Astrocyte of the cerebellum (primary cell): ENCODE data around the gene ASB10.

Experiments used
- DNase-seq: peaks from one replicate; pipeline ENCODE4 v3.0.0-alpha.2; 2011; ENCODE audit warnings: low read depth
- H3K4me3 ChIP-seq: 2 replicates; pipeline ENCODE4 v1.5.1; 2011; ENCODE audit warnings: mild to moderate bottlenecking, low read depth, low read length, moderate library complexity
- CTCF ChIP-seq: IDR thresholded peaks from 2 replicates; pipeline ENCODE4 v1.5.1; 2012; ENCODE audit warnings: low read length, low read depth, moderate library complexity, mild to moderate bottlenecking; ENCODE audit errors: missing control alignments
- in situ Hi-C: cut with HindIII; loops from 2 replicates; pipeline ENCODE4 v1.10.0; 2017; ENCODE audit warnings: low sequenced_read_pairs

The ASB10 gene

DNA sequence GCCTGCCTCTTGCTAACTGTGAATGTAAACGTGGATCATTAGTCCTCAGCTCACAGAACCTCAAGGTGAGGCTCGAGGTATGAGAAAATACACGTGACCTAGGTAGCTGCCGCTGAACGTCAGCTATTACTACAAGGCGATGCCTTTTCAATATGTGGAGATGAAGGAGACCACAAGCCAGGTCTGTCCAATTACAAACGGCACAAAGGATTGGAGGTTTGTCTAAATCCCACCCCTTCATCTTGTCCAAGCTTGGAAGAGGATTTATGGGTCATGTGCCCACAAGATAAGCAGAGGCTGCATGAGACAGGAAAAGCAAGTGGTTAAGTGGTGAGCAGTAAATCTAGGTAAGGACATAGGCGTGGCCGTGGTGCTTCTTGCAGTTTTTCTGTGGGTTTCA lies 19.9 kb upstream of the ASB10 start:
- in situ Hi-C loops = loop anchor here (5.0 kb wide), 1 partner anchor 40 kb away; the partner anchor contains the start of gene GBX1
- TF ChIP-seq CTCF = no peak
- no peak overlapping the region for H3K4me3 ChIP-seq
- DNase-seq = no peak

DNA sequence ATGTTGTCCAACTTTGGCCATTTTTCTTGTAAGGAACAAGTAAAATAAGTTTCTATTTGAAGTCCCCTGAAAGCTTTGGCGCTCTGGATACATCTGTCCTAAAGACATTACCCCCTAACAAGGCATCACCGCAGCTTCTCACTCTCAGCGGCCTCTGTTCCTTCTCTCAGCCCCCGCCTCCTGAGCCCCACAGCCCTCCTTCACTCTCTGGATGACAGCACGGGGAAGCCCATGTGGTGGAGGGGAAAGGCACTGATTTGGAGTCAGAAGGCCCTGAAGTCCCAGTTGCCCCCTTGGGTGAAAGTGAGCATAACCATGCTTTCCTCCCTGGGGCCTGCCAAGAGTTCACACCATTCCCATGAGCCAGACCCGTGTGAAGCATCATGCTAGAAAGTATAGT lies 18.7 kb upstream of the ASB10 start:
- TF ChIP-seq CTCF = no peak
- H3K4me3 ChIP-seq = no peak overlapping the region
- in situ Hi-C loops = loop anchor here (5.0 kb wide), 1 partner anchor 38 kb away; the partner anchor contains the start of gene GBX1
- DNase-seq = no peak

DNA sequence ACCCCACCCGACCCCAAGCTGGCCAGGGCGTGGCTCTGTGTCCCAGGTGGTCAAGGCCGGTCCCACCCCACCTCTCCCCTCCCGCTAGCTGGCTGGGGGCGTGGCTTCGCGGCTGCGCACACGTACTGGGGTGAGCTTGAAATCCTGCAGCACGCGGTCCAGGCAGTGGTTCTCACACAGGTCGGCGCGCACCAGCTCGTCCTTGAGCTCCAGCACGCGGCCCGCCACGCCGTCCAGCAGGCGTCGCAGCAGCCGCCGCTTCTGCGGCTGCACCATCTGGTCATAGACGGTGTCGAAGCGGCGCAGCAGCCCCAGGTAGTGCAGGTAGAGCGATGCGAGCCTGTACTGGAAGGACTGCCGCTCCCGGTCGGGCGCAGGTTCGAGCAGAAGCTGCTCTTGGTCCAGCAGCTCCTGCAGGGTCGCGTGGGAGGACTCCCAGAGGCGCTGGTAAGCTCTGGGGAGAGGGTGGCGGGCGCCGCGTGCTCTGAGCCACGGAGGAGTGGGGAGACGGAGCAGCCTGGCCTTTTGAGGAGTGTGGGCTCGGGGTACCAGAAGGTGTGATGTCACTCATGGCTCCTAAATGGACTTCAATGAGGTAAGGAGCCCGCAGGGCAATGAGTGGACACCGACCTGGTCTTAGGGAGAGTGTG lies 17.5 kb upstream of the ASB10 start:
- no peak overlapping the region for H3K4me3 ChIP-seq
- DNase-seq = no peak
- in situ Hi-C loops = loop anchor here (5.0 kb wide), 1 partner anchor 37 kb away; the partner anchor contains the start of gene GBX1
- TF ChIP-seq CTCF = no peak

GRCh38 chr7:151202836-151203235 lies 15.8 kb upstream of the ASB10 start:
- no peak for TF ChIP-seq CTCF
- in situ Hi-C loops = no loop called here
- no peak overlapping the region for H3K4me3 ChIP-seq
- DNase-seq = no peak

DNA sequence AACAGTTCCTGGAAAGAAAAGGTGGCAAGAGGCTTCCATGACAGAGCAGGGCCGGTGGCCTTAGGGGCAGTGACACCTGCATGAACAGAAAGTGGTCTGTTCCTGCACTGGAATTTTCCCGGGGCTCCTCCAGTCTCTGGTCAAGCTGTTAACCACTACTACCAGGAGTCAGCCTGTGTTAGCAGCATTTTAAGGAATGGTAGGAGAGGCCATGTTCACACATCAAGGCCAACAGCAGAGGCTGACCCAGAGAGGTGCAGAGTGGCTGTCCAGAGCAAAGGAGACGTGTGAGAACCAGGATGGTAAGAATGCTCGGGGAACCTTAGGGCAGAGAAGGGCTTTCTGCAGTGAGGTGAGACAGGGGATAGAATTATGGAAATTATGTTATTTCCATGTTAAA lies 14.7 kb upstream of the ASB10 start:
- DNase-seq = no peak
- no peak overlapping the region for H3K4me3 ChIP-seq
- TF ChIP-seq CTCF = no peak
- in situ Hi-C loops = no loop called here

- TF ChIP-seq CTCF = no peak
- in situ Hi-C loops = no loop called here
- no peak for DNase-seq
- H3K4me3 ChIP-seq = no peak overlapping the region
Observed at GRCh38 chr7:151201344-151201743, 14.3 kb upstream of the ASB10 start.
